ENCODE data around the gene GABRA5. TPM values are rescaled to one million over a fixed set of nuclear protein-coding genes. Genes with fewer than 3 reads are reported as not detected.

The GABRA5 gene
- polyA plus RNA-seq, 1 donor (not counting 4 experiments of a cell fraction or from before 2014, with no cell fraction given), result 0.03 TPM

DNA sequence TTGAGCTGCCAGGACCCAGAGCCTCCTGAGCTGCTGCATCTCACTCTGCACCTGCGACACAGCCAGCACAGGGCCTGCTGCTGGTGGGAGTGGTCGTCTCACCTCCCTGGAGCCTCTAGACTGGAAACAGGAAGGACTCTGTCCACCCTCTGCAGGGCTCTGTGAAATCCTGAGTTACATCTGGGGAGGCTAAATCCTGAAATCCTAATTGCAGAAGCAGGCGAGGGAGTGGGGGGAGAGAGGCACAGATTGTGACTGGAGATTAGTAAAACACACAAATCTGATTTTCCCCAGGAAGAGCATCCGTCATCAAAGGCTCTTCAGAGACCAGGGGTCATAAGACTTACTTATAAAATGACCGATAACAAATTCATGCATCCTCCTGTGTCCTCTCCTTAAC, 72.5 kb downstream of the GABRA5 start:
- H3K4me1 ChIP-seq (ENCODE audit: control insufficient read depth, extremely low read depth, insufficient read depth, low read length), result no peaks in the 10 kb centered on the region
- dilution Hi-C loops (cut with MboI; ENCODE audit: extremely low pct_ligation_motif_present, low sequenced_read_pairs), result no loop called here
- no peak overlapping the region for H3K27ac ChIP-seq (ENCODE audit: control insufficient read depth, insufficient read depth, low read length)
- no peaks in the 10 kb centered on the region for H3K27me3 ChIP-seq (ENCODE audit: control insufficient read depth, extremely low read depth, insufficient read depth, low read length)
- TF ChIP-seq, protein P1, sequence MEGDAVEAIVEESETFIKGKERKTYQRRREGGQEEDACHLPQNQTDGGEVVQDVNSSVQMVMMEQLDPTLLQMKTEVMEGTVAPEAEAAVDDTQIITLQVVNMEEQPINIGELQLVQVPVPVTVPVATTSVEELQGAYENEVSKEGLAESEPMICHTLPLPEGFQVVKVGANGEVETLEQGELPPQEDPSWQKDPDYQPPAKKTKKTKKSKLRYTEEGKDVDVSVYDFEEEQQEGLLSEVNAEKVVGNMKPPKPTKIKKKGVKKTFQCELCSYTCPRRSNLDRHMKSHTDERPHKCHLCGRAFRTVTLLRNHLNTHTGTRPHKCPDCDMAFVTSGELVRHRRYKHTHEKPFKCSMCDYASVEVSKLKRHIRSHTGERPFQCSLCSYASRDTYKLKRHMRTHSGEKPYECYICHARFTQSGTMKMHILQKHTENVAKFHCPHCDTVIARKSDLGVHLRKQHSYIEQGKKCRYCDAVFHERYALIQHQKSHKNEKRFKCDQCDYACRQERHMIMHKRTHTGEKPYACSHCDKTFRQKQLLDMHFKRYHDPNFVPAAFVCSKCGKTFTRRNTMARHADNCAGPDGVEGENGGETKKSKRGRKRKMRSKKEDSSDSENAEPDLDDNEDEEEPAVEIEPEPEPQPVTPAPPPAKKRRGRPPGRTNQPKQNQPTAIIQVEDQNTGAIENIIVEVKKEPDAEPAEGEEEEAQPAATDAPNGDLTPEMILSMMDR (optimal IDR thresholded peaks at IDR 0.05 in 1 of 3, IDR thresholded peaks at IDR 0.05 in 1 of 3, conservative IDR thresholded peaks at IDR 0.05 in 1 of 3; ENCODE audit: extremely low read depth in 1 of 3, insufficient read depth in 2 of 3, low read length in 3 of 3), result no peak
- TF ChIP-seq EZH2 (IDR thresholded peaks at IDR 0.05; ENCODE audit: low read length), result no peak
- H3K4me2 ChIP-seq (ENCODE audit: control insufficient read depth, extremely low read depth, insufficient read depth, low read depth, low read length), result no peak overlapping the region
- H3K9me1 ChIP-seq (ENCODE audit: control insufficient read depth, extremely low read depth, insufficient read depth, low read length), result no peaks in the 10 kb centered on the region
- FAIRE-seq (no peak), DNase-seq (ENCODE audit: low read depth, low spot score) (no peak)
- no peak overlapping the region for H3K4me3 ChIP-seq (ENCODE audit: control insufficient read depth in 2 of 3, extremely low read depth in 1 of 3, insufficient read depth in 2 of 3, low read depth in 1 of 3, low read length in 3 of 3)
- no peak overlapping the region for H2AFZ ChIP-seq (ENCODE audit: control insufficient read depth, low read length)
- H3K79me2 ChIP-seq (ENCODE audit: control insufficient read depth, insufficient read depth, low read length), result no peaks in the 10 kb centered on the region
- no peaks in the 10 kb centered on the region for H4K20me1 ChIP-seq (ENCODE audit: control insufficient read depth, extremely low read depth, insufficient read depth, low read length)
- peaks cover 4% of the 10 kb centered on the region for H3K9me3 ChIP-seq (ENCODE audit: control insufficient read depth, low read depth, low read length)
- H3K9ac ChIP-seq (ENCODE audit: control insufficient read depth, extremely low read depth, insufficient read depth, low read length), result no peak overlapping the region
- no peaks in the 10 kb centered on the region for H3K36me3 ChIP-seq (ENCODE audit: control insufficient read depth in 2 of 2, extremely low read depth in 1 of 2, insufficient read depth in 2 of 2, low read length in 2 of 2)

DNA sequence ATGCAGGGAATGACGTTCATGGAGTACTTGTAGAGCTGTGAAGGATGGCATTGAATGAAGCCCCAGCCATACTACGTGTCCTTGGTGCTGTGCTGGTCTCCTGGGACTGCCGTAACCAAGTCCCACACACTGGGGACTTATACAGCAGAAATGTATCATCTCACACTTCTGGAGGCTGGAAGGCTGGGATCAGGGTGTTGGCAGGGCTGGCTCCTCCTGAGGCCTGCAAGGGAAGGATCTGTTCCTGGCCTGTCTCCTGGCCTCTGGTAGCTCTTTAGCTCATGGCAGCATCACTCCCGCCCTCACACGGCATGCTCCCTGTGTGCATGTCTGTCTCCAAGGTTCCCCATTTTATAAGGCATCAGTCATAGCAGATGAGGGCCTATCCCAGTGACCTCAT, 74.6 kb downstream of the GABRA5 start:
- H4K20me1 ChIP-seq (ENCODE audit: control insufficient read depth, extremely low read depth, insufficient read depth, low read length), result no peaks in the 10 kb centered on the region
- H3K9ac ChIP-seq (ENCODE audit: control insufficient read depth, extremely low read depth, insufficient read depth, low read length), result no peak overlapping the region
- H3K4me3 ChIP-seq (ENCODE audit: control insufficient read depth in 2 of 3, extremely low read depth in 1 of 3, insufficient read depth in 2 of 3, low read depth in 1 of 3, low read length in 3 of 3), result no peak overlapping the region
- peaks cover 4% of the 10 kb centered on the region for H3K9me3 ChIP-seq (ENCODE audit: control insufficient read depth, low read depth, low read length)
- no peaks in the 10 kb centered on the region for H3K36me3 ChIP-seq (ENCODE audit: control insufficient read depth in 2 of 2, extremely low read depth in 1 of 2, insufficient read depth in 2 of 2, low read length in 2 of 2)
- FAIRE-seq (no peak), DNase-seq (ENCODE audit: low read depth, low spot score) (no peak)
- dilution Hi-C loops (cut with MboI; ENCODE audit: extremely low pct_ligation_motif_present, low sequenced_read_pairs), result no loop called here
- no peak for TF ChIP-seq EZH2 (IDR thresholded peaks at IDR 0.05; ENCODE audit: low read length)
- TF ChIP-seq, protein P1 (optimal IDR thresholded peaks at IDR 0.05 in 1 of 3, IDR thresholded peaks at IDR 0.05 in 1 of 3, conservative IDR thresholded peaks at IDR 0.05 in 1 of 3; ENCODE audit: extremely low read depth in 1 of 3, insufficient read depth in 2 of 3, low read length in 3 of 3), result no peak
- no peaks in the 10 kb centered on the region for H3K9me1 ChIP-seq (ENCODE audit: control insufficient read depth, extremely low read depth, insufficient read depth, low read length)
- H3K79me2 ChIP-seq (ENCODE audit: control insufficient read depth, insufficient read depth, low read length), result no peaks in the 10 kb centered on the region
- no peaks in the 10 kb centered on the region for H3K27me3 ChIP-seq (ENCODE audit: control insufficient read depth, extremely low read depth, insufficient read depth, low read length)
- no peak overlapping the region for H2AFZ ChIP-seq (ENCODE audit: control insufficient read depth, low read length)
- H3K27ac ChIP-seq (ENCODE audit: control insufficient read depth, insufficient read depth, low read length), result no peak overlapping the region
- H3K4me1 ChIP-seq (ENCODE audit: control insufficient read depth, extremely low read depth, insufficient read depth, low read length), result no peaks in the 10 kb centered on the region
- H3K4me2 ChIP-seq (ENCODE audit: control insufficient read depth, extremely low read depth, insufficient read depth, low read depth, low read length), result no peak overlapping the region
